ENCODE data around the gene CAMLG. TPM values are rescaled to one million over a fixed set of nuclear protein-coding genes. Genes with fewer than 3 reads are reported as not detected.

Gene CAMLG
- polyA plus RNA-seq, 3 donors: 17.5 to 20.8 (median 17.8) TPM

GRCh38 chr5:134735243-134735642 is 3.1 kb upstream of the CAMLG start:
- Histone ChIP-seq H3K9me3 (replicated peaks in 1 of 2; ENCODE audit: control insufficient read depth in 1 of 2, insufficient read depth in 1 of 2, low read length in 2 of 2) (no peaks in the 10 kb centered on the region), H3K79me2 (ENCODE audit: insufficient read depth, low read length) (peaks cover 15% of the 10 kb centered on the region), H2AFZ (ENCODE audit: insufficient read depth, low read depth, low read length, poor library complexity, severe bottlenecking) (no peak overlapping the region), H3K27ac (ENCODE audit: low read depth in 1 of 2, low read length in 2 of 2) (peak overlapping the region; percentile 15 to 61), H4K20me1 (ENCODE audit: insufficient read depth, low read length) (no peaks in the 10 kb centered on the region), H3K4me2 (replicated peaks; ENCODE audit: extremely low read depth, low read length, poor library complexity, severe bottlenecking) (no peak overlapping the region), H3K27me3 (ENCODE audit: control insufficient read depth in 2 of 2, insufficient read depth in 2 of 2, low read length in 2 of 2) (no peaks in the 10 kb centered on the region), H3K9ac (ENCODE audit: insufficient read depth, low read length, poor library complexity, severe bottlenecking) (no peak overlapping the region), H3K4me1 (ENCODE audit: control insufficient read depth in 1 of 2, insufficient read depth in 2 of 2, low read length in 2 of 2) (peaks cover 43 to 49% of the 10 kb centered on the region in 2 donors), H3K36me3 (replicated peaks in 1 of 2; ENCODE audit: control insufficient read depth in 1 of 2, insufficient read depth in 2 of 2, low read length in 2 of 2) (no peaks in the 10 kb centered on the region), H3K4me3 (replicated peaks in 1 of 3; ENCODE audit: low read depth in 2 of 3, low read length in 3 of 3) (no peak overlapping the region)
- H3K4me1 Mint-ChIP-seq: peaks cover 36% of the 10 kb centered on the region
- H3K27ac Mint-ChIP-seq: peak overlapping the region in 2 of 7 donors; percentile 61 to 68
- no peaks in the 10 kb centered on the region for H3K36me3 Mint-ChIP-seq
- TF ChIP-seq CTCF (IDR thresholded peaks at IDR 0.05): no peak
- intact Hi-C loops (cut with micrococcal nuclease): loop anchor here (5.0 to 10.0 kb wide), 3 partner anchors 80 to 137 kb away; partner anchors contain the start of genes SEC24A (in 1 of the 2) and TXNDC15 (in 1 of the 2)
- H3K9me3 Mint-ChIP-seq: peaks cover 0 to 6% (median 0%) of the 10 kb centered on the region in 7 donors
- no peak for DNase-seq
- H3K4me3 Mint-ChIP-seq: no peak overlapping the region
- 61% methylated on average over 3 of the region's 4 CpGs for WGBS (ENCODE audit: insufficient coverage)
- H3K27me3 Mint-ChIP-seq (ENCODE audit: low read depth in 3 of 3): no peaks in the 10 kb centered on the region

DNA sequence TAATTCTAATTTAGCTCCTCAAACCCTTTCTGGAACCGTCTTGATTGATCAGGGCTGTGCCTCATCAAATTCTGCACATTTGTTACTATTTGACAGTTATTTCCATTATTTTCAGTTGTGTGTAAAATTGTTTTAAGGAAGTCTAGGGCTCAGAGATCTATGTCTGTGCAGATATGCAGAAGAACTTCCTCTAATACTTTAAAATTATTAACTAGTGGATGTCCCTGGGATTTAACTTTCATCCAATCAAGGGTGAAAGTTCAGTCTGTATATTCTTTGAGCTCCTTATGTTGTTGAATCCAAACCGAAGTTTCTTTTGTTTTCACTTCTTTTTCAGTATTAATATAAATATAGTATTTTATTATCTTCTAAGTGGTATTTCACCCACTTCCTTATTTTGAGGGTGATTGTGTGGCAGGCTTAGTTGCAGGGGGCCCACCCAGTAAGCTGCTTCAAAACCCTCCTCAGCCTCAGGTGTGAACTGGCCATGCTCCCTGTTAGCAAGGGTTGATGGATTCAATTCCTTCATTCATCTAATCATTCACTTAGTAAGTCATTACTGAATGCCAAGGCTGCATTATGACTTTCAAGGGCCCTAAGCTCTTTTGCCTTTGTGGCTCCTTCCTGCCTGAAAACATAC is 2.1 kb upstream of the CAMLG start:
- peaks cover 43 to 49% of the 10 kb centered on the region in 2 donors for H3K4me1 ChIP-seq (ENCODE audit: control insufficient read depth in 1 of 2, insufficient read depth in 2 of 2, low read length in 2 of 2)
- peaks cover 4 to 5% of the 10 kb centered on the region in 2 donors for H3K36me3 Mint-ChIP-seq
- intact Hi-C loops (cut with micrococcal nuclease): loop anchor here (5.0 to 10.0 kb wide), 3 partner anchors 81 to 136 kb away; partner anchors contain the start of genes SEC24A (in 1 of the 2) and TXNDC15 (in 1 of the 2)
- H3K27ac Mint-ChIP-seq: peak overlapping the region; percentile 46 to 94 (median 71)
- H3K4me3 ChIP-seq (replicated peaks in 1 of 3; ENCODE audit: low read depth in 2 of 3, low read length in 3 of 3): peak overlapping the region in 1 of 3 experiments; percentile 36
- no peak for TF ChIP-seq CTCF (IDR thresholded peaks at IDR 0.05)
- peak overlapping the region; percentile 66 for H2AFZ ChIP-seq (ENCODE audit: insufficient read depth, low read depth, low read length, poor library complexity, severe bottlenecking)
- H3K4me3 Mint-ChIP-seq: no peak overlapping the region
- peaks cover 26% of the 10 kb centered on the region for H3K79me2 ChIP-seq (ENCODE audit: insufficient read depth, low read length)
- H4K20me1 ChIP-seq (ENCODE audit: insufficient read depth, low read length): no peaks in the 10 kb centered on the region
- H3K9ac ChIP-seq (ENCODE audit: insufficient read depth, low read length, poor library complexity, severe bottlenecking): no peak overlapping the region
- peak overlapping the region; percentile 43 to 61 for H3K27ac ChIP-seq (ENCODE audit: low read depth in 1 of 2, low read length in 2 of 2)
- H3K4me1 Mint-ChIP-seq: peaks cover 36% of the 10 kb centered on the region
- no peaks in the 10 kb centered on the region for H3K27me3 Mint-ChIP-seq (ENCODE audit: low read depth in 3 of 3)
- no CpG with 5 or more reads among the region's 2 CpGs for WGBS (ENCODE audit: insufficient coverage)
- DNase-seq: peak; percentile 15 to 38 (median 21)
- peaks cover 0 to 4% of the 10 kb centered on the region in 2 donors for H3K36me3 ChIP-seq (replicated peaks in 1 of 2; ENCODE audit: control insufficient read depth in 1 of 2, insufficient read depth in 2 of 2, low read length in 2 of 2)
- H3K4me2 ChIP-seq (replicated peaks; ENCODE audit: extremely low read depth, low read length, poor library complexity, severe bottlenecking): peak overlapping the region; percentile 24
- H3K9me3 Mint-ChIP-seq: peaks cover 0 to 6% (median 0%) of the 10 kb centered on the region in 7 donors
- H3K9me3 ChIP-seq (replicated peaks in 1 of 2; ENCODE audit: control insufficient read depth in 1 of 2, insufficient read depth in 1 of 2, low read length in 2 of 2): no peaks in the 10 kb centered on the region
- H3K27me3 ChIP-seq (ENCODE audit: control insufficient read depth in 2 of 2, insufficient read depth in 2 of 2, low read length in 2 of 2): no peaks in the 10 kb centered on the region
